ENCODE results near the gene ALDH7A1. TPM values are rescaled to one million over a fixed set of nuclear protein-coding genes. Genes with fewer than 3 reads are reported as not detected.
"Not testable (repeated sequence)": the region's sequence is repeated elsewhere in the genome, so short reads cannot be mapped to it uniquely, and the experiment has no call there.

ALDH7A1 gene
- total and polyA plus RNA-seq, 2 experiments from 2014 or later, result 65.2 to 121 TPM

GRCh38 chr5:126519637-126520592 lies 75.1 kb downstream of the ALDH7A1 start:
- TF ChIP-seq CTCF (IDR thresholded peaks at IDR 0.05; ENCODE audit: low read depth, low read length), result no peak
- H3K4me1 ChIP-seq (ENCODE audit: low read depth), result peaks cover 13% of the 10 kb centered on the region
- no peaks in the 10 kb centered on the region for H3K27me3 ChIP-seq
- no peaks in the 10 kb centered on the region for H3K9me3 ChIP-seq (ENCODE audit: low read depth)
- no peaks in the 10 kb centered on the region for H3K36me3 ChIP-seq
- no peak overlapping the region for H3K4me3 ChIP-seq
- peak in 1 of 2 donors; percentile 56 for DNase-seq (ENCODE audit: low read depth in 1 of 2, low spot score in 1 of 2)
- peak overlapping the region; percentile 31 for H3K27ac ChIP-seq

- not testable (repeated sequence) for H3K27ac ChIP-seq; H3K36me3 ChIP-seq; H3K9me3 ChIP-seq (ENCODE audit: low read depth); H3K27me3 ChIP-seq; H3K4me3 ChIP-seq; DNase-seq (ENCODE audit: low read depth in 1 of 2, low spot score in 1 of 2)
- H3K4me1 ChIP-seq (ENCODE audit: low read depth), result peaks cover 18% of the 10 kb centered on the region
Observed at GRCh38 chr5:126519223-126519622, 75.8 kb downstream of the ALDH7A1 start.

GRCh38 chr5:126516852-126517251 lies 78.2 kb downstream of the ALDH7A1 start:
- no peak overlapping the region for H3K27ac ChIP-seq
- no peaks in the 10 kb centered on the region for H3K9me3 ChIP-seq (ENCODE audit: low read depth)
- H3K4me1 ChIP-seq (ENCODE audit: low read depth), result peaks cover 18% of the 10 kb centered on the region
- H3K36me3 ChIP-seq, result no peaks in the 10 kb centered on the region
- TF ChIP-seq CTCF (IDR thresholded peaks at IDR 0.05; ENCODE audit: low read depth, low read length), result no peak
- no peaks in the 10 kb centered on the region for H3K27me3 ChIP-seq
- H3K4me3 ChIP-seq, result no peak overlapping the region
- no peak for DNase-seq (ENCODE audit: low read depth in 1 of 2, low spot score in 1 of 2)

GRCh38 chr5:126516133-126516532 lies 78.9 kb downstream of the ALDH7A1 start:
- Histone ChIP-seq H3K4me1 (ENCODE audit: low read depth) (peaks cover 18% of the 10 kb centered on the region), H3K36me3 (no peaks in the 10 kb centered on the region), H3K9me3 (ENCODE audit: low read depth) (no peaks in the 10 kb centered on the region), H3K27ac (no peak overlapping the region), H3K27me3 (no peaks in the 10 kb centered on the region), H3K4me3 (no peak overlapping the region)
- peak; percentile 15 to 30 for DNase-seq (ENCODE audit: low read depth in 1 of 2, low spot score in 1 of 2)
- no peak for TF ChIP-seq CTCF (IDR thresholded peaks at IDR 0.05; ENCODE audit: low read depth, low read length)

GRCh38 chr5:126515337-126515736 lies 79.7 kb downstream of the ALDH7A1 start:
- peak in 1 of 2 donors; percentile 21 for DNase-seq (ENCODE audit: low read depth in 1 of 2, low spot score in 1 of 2)
- TF ChIP-seq CTCF (IDR thresholded peaks at IDR 0.05; ENCODE audit: low read depth, low read length), result no peak

GRCh38 chr5:126514558-126515141 lies 80.4 kb downstream of the ALDH7A1 start:
- peaks cover 16% of the 10 kb centered on the region for H3K4me1 ChIP-seq (ENCODE audit: low read depth)
- H3K9me3 ChIP-seq (ENCODE audit: low read depth), result no peaks in the 10 kb centered on the region
- no peaks in the 10 kb centered on the region for H3K27me3 ChIP-seq
- no peak overlapping the region for H3K27ac ChIP-seq
- H3K36me3 ChIP-seq, result no peaks in the 10 kb centered on the region
- DNase-seq (ENCODE audit: low read depth in 1 of 2, low spot score in 1 of 2), result no peak
- no peak overlapping the region for H3K4me3 ChIP-seq
- no peak for TF ChIP-seq CTCF (IDR thresholded peaks at IDR 0.05; ENCODE audit: low read depth, low read length)

More at GRCh38 chr5:126515337-126515736, 79.7 kb downstream of the ALDH7A1 start:
- H3K9me3 ChIP-seq (ENCODE audit: low read depth), result no peaks in the 10 kb centered on the region
- peaks cover 18% of the 10 kb centered on the region for H3K4me1 ChIP-seq (ENCODE audit: low read depth)
- H3K36me3 ChIP-seq, result no peaks in the 10 kb centered on the region
- peak overlapping the region; percentile 53 for H3K27ac ChIP-seq
- H3K4me3 ChIP-seq, result no peak overlapping the region
- H3K27me3 ChIP-seq, result no peaks in the 10 kb centered on the region
